Neuronal stem cell (in vitro differentiated cells): ENCODE measurements around the gene GPHN.

Experiments used
- DNase-seq: peaks from one replicate; pipeline ENCODE4 v3.0.0-alpha.2; 2013; ENCODE audit warnings: low spot score
- H2AFZ ChIP-seq: one replicate; pipeline ENCODE4 v1.6.1; 2013; ENCODE audit warnings: mild to moderate bottlenecking, low read length, inconsistent platforms
- H2AK5ac ChIP-seq: 2 replicates; pipeline ENCODE4 v1.6.1; 2013; ENCODE audit warnings: low read depth, mild to moderate bottlenecking, inconsistent platforms, low read length, moderate library complexity, mixed read lengths
- H2BK120ac ChIP-seq: 2 replicates; pipeline ENCODE4 v1.6.1; 2013; ENCODE audit warnings: low read depth, mild to moderate bottlenecking, inconsistent platforms, low read length, moderate library complexity, mixed read lengths
- H2BK12ac ChIP-seq: one replicate; pipeline ENCODE4 v1.6.1; 2013; ENCODE audit warnings: low read length, inconsistent platforms
- H2BK15ac ChIP-seq: 2 replicates; pipeline ENCODE4 v1.6.1; 2013; ENCODE audit warnings: mild to moderate bottlenecking, low read length, inconsistent platforms, mixed read lengths
- H2BK5ac ChIP-seq: one replicate; pipeline ENCODE4 v1.6.1; 2013; ENCODE audit warnings: inconsistent platforms, mild to moderate bottlenecking, low read length, moderate library complexity
- H3K14ac ChIP-seq: one replicate; pipeline ENCODE4 v1.6.1; 2013; ENCODE audit warnings: low read length, inconsistent platforms
- H3K18ac ChIP-seq: 2 replicates; pipeline ENCODE4 v1.6.1; 2013; ENCODE audit warnings: low read length, inconsistent platforms
- H3K23ac ChIP-seq: 2 replicates; pipeline ENCODE4 v1.6.1; 2013; ENCODE audit warnings: low read depth, mild to moderate bottlenecking, mixed read lengths, low read length, inconsistent platforms; ENCODE audit not compliant: poor library complexity
- H3K27ac ChIP-seq: replicated peaks from 3 replicates; pipeline ENCODE4 v1.5.1; 2013; ENCODE audit warnings: low read length, inconsistent platforms
- H3K27me3 ChIP-seq, 3 experiments: 2 replicates each; pipeline ENCODE4 v1.6.1; 2013; ENCODE audit warnings: low read length in 3 of 3, mild to moderate bottlenecking in 2 of 3, inconsistent platforms in 1 of 3, low read depth in 1 of 3, mixed read lengths in 1 of 3, moderate library complexity in 1 of 3; ENCODE audit not compliant: control insufficient read depth in 3 of 3, insufficient read depth in 3 of 3
- H3K36me3 ChIP-seq, 2 donors: replicated peaks in 1 of 2; 2 replicates each; pipeline ENCODE4 v1.6.1; 2013; ENCODE audit warnings: low read length in 2 of 2; ENCODE audit not compliant: control insufficient read depth in 2 of 2, insufficient read depth in 2 of 2
- H3K4ac ChIP-seq: 2 replicates; pipeline ENCODE4 v1.6.1; 2013; ENCODE audit warnings: inconsistent platforms, mild to moderate bottlenecking, low read length, moderate library complexity
- H3K4me1 ChIP-seq, 2 donors: 1 replicate in 1 of 2; 2 replicates in 1 of 2; pipeline ENCODE4 v1.6.1; 2013; ENCODE audit warnings: low read length in 2 of 2, low read depth in 1 of 2; ENCODE audit not compliant: control insufficient read depth in 2 of 2, insufficient read depth in 1 of 2
- H3K4me2 ChIP-seq: one replicate; pipeline ENCODE4 v1.6.1; 2013; ENCODE audit warnings: mild to moderate bottlenecking, low read length, inconsistent platforms; ENCODE audit not compliant: insufficient read depth, poor library complexity, severe bottlenecking
- H3K4me3 ChIP-seq, 2 donors: 2 replicates each; pipeline ENCODE4 v1.5.1; 2013; ENCODE audit warnings: low read length in 2 of 2, mild to moderate bottlenecking in 2 of 2, inconsistent platforms in 1 of 2, moderate library complexity in 1 of 2
- H3K79me1 ChIP-seq: one replicate; pipeline ENCODE4 v1.6.1; 2013; ENCODE audit warnings: low read depth, mild to moderate bottlenecking, inconsistent platforms, low read length, moderate library complexity
- H3K9ac ChIP-seq: one replicate; pipeline ENCODE4 v1.6.1; 2013; ENCODE audit warnings: mild to moderate bottlenecking, low read depth, low read length, inconsistent platforms; ENCODE audit not compliant: poor library complexity
- H3K9me3 ChIP-seq, 2 donors: replicated peaks in 1 of 2; 2 replicates each; pipeline versions ENCODE3 to v1.6.1; 2013; ENCODE audit warnings: low read length in 2 of 2, mild to moderate bottlenecking in 2 of 2, inconsistent platforms in 1 of 2, low read depth in 1 of 2, mixed read lengths in 1 of 2, moderate library complexity in 1 of 2; ENCODE audit not compliant: control insufficient read depth in 2 of 2, insufficient read depth in 1 of 2
- H4K8ac ChIP-seq: one replicate; pipeline ENCODE4 v1.6.1; 2013; ENCODE audit warnings: low read depth, mild to moderate bottlenecking, inconsistent platforms, low read length, moderate library complexity
- H4K91ac ChIP-seq: one replicate; pipeline ENCODE4 v1.6.1; 2013; ENCODE audit warnings: low read length, low read depth, mild to moderate bottlenecking, inconsistent platforms; ENCODE audit not compliant: poor library complexity
- WGBS, 2 donors: extraction: QIAGEN DNeasy Blood & Tissue Kit; methylation state at CpG; one replicate each; pipeline ENCODE4 v1.1.7; 2013; ENCODE audit warnings: missing lambda C conversion rate in 2 of 2, mixed read lengths in 1 of 2; ENCODE audit not compliant: insufficient read length in 2 of 2, insufficient replicate concordance in 1 of 2; ENCODE audit errors: extremely low coverage in 2 of 2; 5-methylcytosine and 5-hydroxymethylcytosine counted together

Gene GPHN

GRCh38 chr14:66485910-66486421, 22.0 kb upstream of the GPHN start, which contains the start of gene CCDC196:
Gene CCDC196 (plus strand): TSS chr14:66486371. CDS start chr14:66486503, 132 bp downstream.
- Histone ChIP-seq H3K4me3 (no peak within 1 kb of the TSS), H3K4ac (no peak within 1 kb of the TSS), H3K4me2 (no peak within 1 kb of the TSS), H3K9me3 (no peaks in the 10 kb centered on the region), H2BK120ac (no peak within 1 kb of the TSS), H2AFZ (no peak within 1 kb of the TSS), H3K79me1 (no peaks in the 10 kb centered on the region), H4K91ac (no peak within 1 kb of the TSS), H3K4me1 (no peaks in the 10 kb centered on the region), H3K9ac (no peak within 1 kb of the TSS), H4K8ac (no peak within 1 kb of the TSS), H2BK15ac (no peak within 1 kb of the TSS), H3K36me3 (no peaks in the 10 kb centered on the region), H3K27me3 (no peaks in the 10 kb centered on the region), H3K27ac (no peak within 1 kb of the TSS), H2BK12ac (no peak within 1 kb of the TSS), H2BK5ac (no peak within 1 kb of the TSS), H3K18ac (no peak within 1 kb of the TSS), H2AK5ac (no peak within 1 kb of the TSS), H3K14ac (no peak within 1 kb of the TSS), H3K23ac (no peak within 1 kb of the TSS)
- no CpG with 5 or more reads among the region's 2 CpGs for WGBS, 2 donors
- no peak for DNase-seq

- H3K4me1 ChIP-seq, result no peaks in the 10 kb centered on the region
- no peak overlapping the region for H4K91ac ChIP-seq
- H3K9ac ChIP-seq, result no peak overlapping the region
- DNase-seq, result no peak
- no peaks in the 10 kb centered on the region for H3K27me3 ChIP-seq
- H3K27ac ChIP-seq, result no peak overlapping the region
- H3K14ac ChIP-seq, result no peak overlapping the region
- H2BK12ac ChIP-seq, result no peak overlapping the region
- no peak overlapping the region for H3K4me2 ChIP-seq
- no peak overlapping the region for H2AFZ ChIP-seq
- H3K4ac ChIP-seq, result no peak overlapping the region
- H3K79me1 ChIP-seq, result no peaks in the 10 kb centered on the region
- H3K36me3 ChIP-seq, result no peaks in the 10 kb centered on the region
- no peak overlapping the region for H2BK15ac ChIP-seq
- H3K9me3 ChIP-seq, result no peaks in the 10 kb centered on the region
- H3K18ac ChIP-seq, result no peak overlapping the region
- H4K8ac ChIP-seq, result no peak overlapping the region
- WGBS, 2 donors, result no CpG with 5 or more reads among the region's 2 CpGs
- H2BK5ac ChIP-seq, result no peak overlapping the region
- H3K23ac ChIP-seq, result no peak overlapping the region
- H3K4me3 ChIP-seq, result no peak overlapping the region
- no peak overlapping the region for H2AK5ac ChIP-seq
- H2BK120ac ChIP-seq, result no peak overlapping the region
Measured at GRCh38 chr14:66487164-66487563, 20.8 kb upstream of the GPHN start.

GRCh38 chr14:66490143-66491111, 17.5 kb upstream of the GPHN start:
- Histone ChIP-seq H2BK15ac (no peak overlapping the region), H2BK5ac (no peak overlapping the region), H2BK120ac (no peak overlapping the region), H3K18ac (no peak overlapping the region), H4K8ac (no peak overlapping the region), H3K4me3 (no peak overlapping the region), H3K9ac (no peak overlapping the region), H3K23ac (no peak overlapping the region), H3K4me1 (no peaks in the 10 kb centered on the region), H3K27me3 (no peaks in the 10 kb centered on the region), H2BK12ac (no peak overlapping the region), H3K4me2 (no peak overlapping the region), H2AK5ac (no peak overlapping the region), H3K4ac (no peak overlapping the region), H3K27ac (no peak overlapping the region), H3K79me1 (no peaks in the 10 kb centered on the region), H3K9me3 (no peaks in the 10 kb centered on the region), H3K14ac (no peak overlapping the region), H4K91ac (no peak overlapping the region), H3K36me3 (no peaks in the 10 kb centered on the region), H2AFZ (no peak overlapping the region)
- DNase-seq, result no peak
- WGBS, 2 donors, result no CpG with 5 or more reads among the region's 3 CpGs

- no peak overlapping the region for H2BK15ac ChIP-seq
Measured at GRCh38 chr14:66493750-66494149, 14.2 kb upstream of the GPHN start.

More at GRCh38 chr14:66493750-66494149, 14.2 kb upstream of the GPHN start:
- Histone ChIP-seq H3K36me3 (no peaks in the 10 kb centered on the region), H3K4me3 (no peak overlapping the region), H3K4me2 (no peak overlapping the region), H3K9ac (no peak overlapping the region), H3K27me3 (no peaks in the 10 kb centered on the region), H4K91ac (no peak overlapping the region), H3K79me1 (no peaks in the 10 kb centered on the region), H4K8ac (no peak overlapping the region), H3K4me1 (no peaks in the 10 kb centered on the region), H2BK5ac (no peak overlapping the region), H3K14ac (no peak overlapping the region), H3K18ac (no peak overlapping the region), H2BK120ac (no peak overlapping the region), H2AFZ (no peak overlapping the region), H3K9me3 (no peaks in the 10 kb centered on the region), H3K4ac (no peak overlapping the region), H3K27ac (no peak overlapping the region), H2BK12ac (no peak overlapping the region), H3K23ac (no peak overlapping the region), H2AK5ac (no peak overlapping the region)
- DNase-seq, result no peak
